ENCODE data around the gene ACRBP.

Gene ACRBP

GRCh38 chr12:6646276-6647082, 753 bp downstream of the ACRBP start:
- no peak for DNase-seq

GRCh38 chr12:6644903-6645302, 2.3 kb downstream of the ACRBP start:
- no peak for DNase-seq

GRCh38 chr12:6644257-6644596, 3.0 kb downstream of the ACRBP start:
- DNase-seq, result no peak

- no peak for DNase-seq
Observed at GRCh38 chr12:6643569-6644256, 3.5 kb downstream of the ACRBP start.

- DNase-seq, result no peak
Observed at GRCh38 chr12:6641131-6641530, 6.1 kb downstream of the ACRBP start.

- no peak for DNase-seq
Observed at GRCh38 chr12:6640497-6640896, 6.7 kb downstream of the ACRBP start.

- DNase-seq, result no peak
Observed at GRCh38 chr12:6639151-6639801, 8.0 kb downstream of the ACRBP start.

- no peak for DNase-seq
Observed at GRCh38 chr12:6638305-6638704, 8.9 kb downstream of the ACRBP start.

- DNase-seq, result no peak
Observed at GRCh38 chr12:6635856-6636531, 11.2 kb downstream of the ACRBP start, which contains the start of gene LPAR5. Gene LPAR5 (minus strand): TSS chr12:6635959. CDS start chr12:6621248, 14,711 bp downstream.

GRCh38 chr12:6635375-6635855, 11.8 kb downstream of the ACRBP start:
- DNase-seq, result peak; percentile 50

GRCh38 chr12:6632026-6632983, 14.9 kb downstream of the ACRBP start:
- peak; percentile 50 for DNase-seq

- no peak for DNase-seq
Observed at GRCh38 chr12:6631549-6631961, 15.7 kb downstream of the ACRBP start.

GRCh38 chr12:6630736-6631135, 16.5 kb downstream of the ACRBP start:
- DNase-seq, result no peak

GRCh38 chr12:6627616-6628015, 19.6 kb downstream of the ACRBP start:
- DNase-seq, result peak; percentile 42

- DNase-seq, result no peak
Observed at GRCh38 chr12:6626654-6627283, 20.5 kb downstream of the ACRBP start.

- no peak for DNase-seq
Observed at GRCh38 chr12:6620885-6621274, 26.4 kb downstream of the ACRBP start.

- peak; percentile 54 for DNase-seq
Observed at GRCh38 chr12:6620137-6620884, 26.9 kb downstream of the ACRBP start.

GRCh38 chr12:6618483-6619225, 28.6 kb downstream of the ACRBP start:
- no peak for DNase-seq

- DNase-seq, result no peak
Observed at GRCh38 chr12:6615802-6616201, 31.4 kb downstream of the ACRBP start.

Data from activated naive CD4-positive, alpha-beta T cell treated with Interleukin-2 at 50 U/mL for 16 hours (primary cell).